Stimulated activated CD4-positive, alpha-beta T cell treated with anti-CD3 and anti-CD28 coated beads, Interleukin-2, amount 100 ng/mL, for 4 hours (primary cell): ENCODE data around the gene TP53AIP1.
A peak's percentile ranks its signal among the peaks of the same experiment; 100 is the strongest.

Experiments used
- DNase-seq: peaks from one replicate; pipeline ENCODE4 v3.0.0-alpha.2; 2020; ENCODE audit warnings: low read depth

Gene TP53AIP1

DNA sequence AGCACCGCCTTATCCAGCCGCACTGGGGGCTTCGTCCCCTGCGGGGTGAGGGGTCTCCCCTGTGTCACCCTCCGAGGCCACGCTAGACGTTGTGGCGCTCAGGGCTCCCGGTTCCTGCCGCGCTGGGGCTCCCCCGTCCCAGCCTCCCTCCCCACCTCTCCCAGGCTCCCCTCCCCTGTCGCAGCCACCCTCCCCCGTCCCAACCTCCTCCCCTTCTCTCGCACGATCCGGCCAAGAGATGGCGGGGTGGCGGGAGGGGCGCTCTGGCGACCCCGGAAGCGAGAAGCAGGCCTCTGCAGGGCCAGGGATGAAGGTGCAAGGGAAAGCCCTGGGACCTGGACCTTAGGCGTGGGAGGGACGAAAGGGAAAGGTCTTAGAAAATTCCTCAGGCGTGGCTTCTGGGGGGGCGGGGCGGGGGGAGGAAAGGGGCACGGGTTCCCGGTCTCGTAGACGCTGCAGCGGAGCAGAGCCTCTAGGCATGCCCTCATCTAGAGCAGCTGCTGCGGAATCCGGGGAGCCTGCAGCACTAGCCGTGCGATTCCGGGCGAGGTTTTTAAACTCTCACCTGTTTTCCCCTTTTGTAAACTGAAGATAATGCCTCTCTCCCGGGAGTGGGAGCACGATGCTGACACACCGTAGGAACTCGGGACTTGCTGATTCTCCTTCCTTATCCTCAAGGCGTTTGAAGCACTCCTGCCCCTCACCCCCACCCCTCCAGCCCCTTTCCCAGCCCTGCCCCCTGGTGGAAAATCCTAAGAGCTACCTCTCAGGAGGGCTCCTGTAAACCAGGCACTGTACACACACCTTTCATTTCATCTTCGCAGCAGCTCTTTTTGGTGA lies 37.1 kb downstream of the TP53AIP1 start:
- peak; percentile 16 for DNase-seq

DNA sequence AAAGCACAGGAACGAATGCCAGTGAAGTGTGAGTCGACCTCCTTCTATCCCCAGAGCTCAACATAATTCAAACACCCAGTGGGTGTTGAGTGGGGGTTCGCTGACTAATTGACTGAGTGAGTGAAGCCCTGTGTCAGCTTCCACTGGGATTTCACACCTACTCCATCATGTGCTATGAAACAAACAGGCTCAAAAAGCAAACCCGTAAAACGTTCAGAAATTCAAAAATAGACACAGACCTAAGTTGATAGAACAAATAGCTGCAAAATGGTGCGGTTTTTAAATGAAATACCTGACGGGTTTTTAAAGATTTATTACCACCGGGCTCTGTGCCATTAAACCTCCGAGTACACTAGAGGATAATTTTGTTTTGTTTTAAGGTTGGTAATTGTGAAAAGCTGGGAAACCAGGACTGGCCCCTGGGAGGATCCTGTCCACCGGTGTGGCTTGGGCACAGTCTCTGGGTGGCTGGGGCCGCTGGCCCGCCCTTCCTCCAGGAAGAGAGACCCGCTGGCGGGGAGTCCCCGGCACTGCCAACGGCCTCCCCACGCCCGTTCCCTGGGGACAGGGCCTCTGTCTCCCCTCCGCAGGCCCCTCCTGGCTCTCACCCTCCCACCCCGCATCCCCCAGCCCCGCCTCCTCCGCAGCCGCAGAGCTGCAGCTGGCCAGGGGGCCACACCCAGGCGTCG lies 37.9 kb downstream of the TP53AIP1 start:
- no peak for DNase-seq

DNA sequence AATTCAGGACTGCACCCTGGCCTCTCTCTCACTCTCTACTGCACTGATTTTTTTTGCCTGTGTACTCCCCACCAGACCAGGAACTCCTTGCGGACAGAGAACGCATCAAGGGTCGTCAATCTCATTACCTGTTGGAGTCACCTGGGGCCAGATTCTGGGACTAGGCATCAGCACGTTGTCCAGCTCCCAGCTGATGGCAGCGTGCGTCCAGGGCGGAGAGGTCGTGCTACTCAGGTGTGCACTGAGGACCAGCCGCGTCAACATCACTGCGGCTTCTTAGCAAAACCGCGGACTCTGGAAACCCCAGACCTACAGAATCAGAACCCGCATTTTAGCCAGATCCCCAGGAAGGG lies 38.4 kb downstream of the TP53AIP1 start:
- no peak for DNase-seq

DNA sequence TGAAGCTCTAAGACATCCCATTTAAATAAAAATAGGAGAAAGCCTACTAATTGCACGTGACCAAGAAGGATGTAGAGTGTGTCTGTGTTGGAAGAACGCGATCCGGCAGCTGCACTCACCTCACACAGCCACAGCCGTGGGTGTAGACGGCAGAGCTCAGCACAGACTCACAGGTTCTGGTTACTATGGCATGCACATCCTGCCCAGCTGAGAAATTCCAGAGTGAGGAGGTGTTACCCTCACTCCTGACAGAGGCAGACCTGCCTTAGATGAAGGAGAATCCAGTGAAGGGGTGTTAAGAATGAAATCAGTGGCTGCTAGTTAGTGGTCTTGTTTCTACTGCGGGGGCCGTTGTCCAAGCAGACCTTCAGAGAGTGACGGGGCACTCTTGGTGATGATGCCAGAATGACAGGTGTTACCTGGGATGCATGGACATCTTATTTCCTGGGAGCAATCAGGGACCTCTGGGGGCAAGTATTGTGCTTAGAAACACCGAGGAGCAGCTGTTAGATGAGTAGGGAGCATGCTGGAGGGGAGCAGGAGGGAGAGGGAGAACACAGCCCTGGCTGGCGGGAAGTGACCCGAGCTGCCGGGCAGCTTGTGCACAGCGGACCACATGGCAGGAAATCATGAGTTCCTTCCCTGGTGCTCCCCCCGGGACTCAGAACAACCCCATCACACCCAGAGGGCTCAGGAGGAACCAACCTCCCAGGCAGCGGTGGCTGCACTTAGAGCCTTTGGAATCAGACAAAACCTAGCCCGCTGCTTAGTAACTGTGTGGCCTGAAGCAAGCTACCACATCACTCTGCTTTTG lies 39.2 kb downstream of the TP53AIP1 start:
- no peak for DNase-seq

DNA sequence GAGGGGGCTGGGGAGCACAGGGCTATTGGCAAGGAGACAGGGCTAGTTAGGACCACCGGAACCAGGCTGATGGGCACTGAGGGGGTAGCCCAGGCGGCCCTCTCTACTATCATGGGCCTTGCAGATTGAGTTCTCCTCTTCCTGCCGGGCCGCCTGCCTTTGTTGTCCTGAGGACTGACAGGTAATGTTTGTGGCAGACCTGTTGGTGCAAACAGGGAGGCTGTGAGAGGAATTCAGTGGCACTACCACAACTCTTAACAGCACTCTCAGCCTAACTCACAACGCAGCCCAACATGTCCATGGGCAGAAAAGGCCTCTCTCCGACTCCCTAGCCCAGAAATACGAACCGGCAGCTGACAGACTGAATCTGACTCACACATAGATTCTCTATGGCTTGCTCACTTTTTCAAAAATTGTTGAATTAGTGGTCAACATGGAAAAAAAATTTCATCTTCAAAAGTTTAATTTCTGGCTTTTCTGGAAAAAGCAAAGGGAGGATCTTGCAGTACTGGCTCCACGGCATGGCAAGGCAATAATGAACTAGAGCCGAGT lies 40.1 kb downstream of the TP53AIP1 start:
- DNase-seq, result no peak

DNA sequence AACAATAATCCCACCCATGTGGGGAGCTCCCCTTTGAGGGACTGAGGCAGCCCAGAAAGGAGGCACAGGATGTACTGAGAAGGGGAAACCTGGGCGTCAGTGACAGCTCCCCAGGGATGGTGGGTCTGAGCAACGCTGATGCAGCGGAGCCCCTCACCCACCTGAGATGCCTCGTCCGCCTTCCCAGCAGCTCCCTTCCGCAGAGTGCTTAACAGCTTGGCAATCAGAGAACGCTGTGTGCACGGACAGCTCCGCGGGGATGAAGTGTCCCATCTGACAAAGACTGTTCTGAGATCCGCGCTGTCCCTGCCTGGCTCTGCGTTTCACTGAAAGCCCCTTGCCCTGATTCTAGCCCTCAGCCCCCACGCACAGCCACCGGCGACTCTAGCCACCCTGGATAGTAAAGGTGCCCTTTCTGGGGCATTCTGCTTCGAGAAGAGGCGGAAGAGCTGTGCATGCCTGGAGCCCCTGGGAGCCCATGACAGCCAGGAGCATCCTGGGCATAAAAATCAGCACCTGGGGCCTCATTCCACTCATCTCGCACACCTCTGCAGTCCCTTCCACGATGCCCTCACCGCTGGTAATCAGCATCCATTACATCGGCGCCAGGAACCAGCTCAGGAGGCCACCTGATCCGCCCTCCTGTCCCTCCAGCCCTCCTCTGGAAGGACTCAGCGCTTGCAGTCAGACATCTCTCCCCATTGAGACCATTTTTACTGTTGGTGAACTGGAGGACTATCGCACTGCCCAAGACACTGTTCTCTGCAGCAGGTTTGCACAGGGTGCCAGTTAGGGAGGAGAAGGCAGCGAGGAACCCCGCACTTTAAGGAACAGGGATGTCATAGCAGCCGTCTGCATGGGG lies 40.8 kb downstream of the TP53AIP1 start:
- no peak for DNase-seq

DNA sequence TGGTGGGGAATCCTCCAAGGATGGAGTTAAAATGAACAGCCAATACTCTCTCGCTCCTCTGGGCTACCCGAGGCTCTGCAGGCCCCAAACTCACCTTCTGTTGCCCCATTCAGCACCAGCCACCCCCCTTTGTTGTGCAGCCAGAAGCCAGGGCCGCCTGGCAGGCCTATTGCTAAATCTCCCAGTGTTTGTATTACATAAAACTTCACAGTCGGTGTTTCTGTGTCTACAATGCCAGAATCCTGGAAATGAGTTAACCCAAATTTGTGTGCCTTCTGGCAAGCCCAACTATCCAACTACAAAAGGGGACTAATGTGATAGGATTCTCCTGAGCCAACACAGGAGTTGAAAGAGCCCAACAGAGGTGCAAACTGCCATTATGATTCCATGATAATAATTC lies 42.2 kb downstream of the TP53AIP1 start:
- no peak for DNase-seq

DNA sequence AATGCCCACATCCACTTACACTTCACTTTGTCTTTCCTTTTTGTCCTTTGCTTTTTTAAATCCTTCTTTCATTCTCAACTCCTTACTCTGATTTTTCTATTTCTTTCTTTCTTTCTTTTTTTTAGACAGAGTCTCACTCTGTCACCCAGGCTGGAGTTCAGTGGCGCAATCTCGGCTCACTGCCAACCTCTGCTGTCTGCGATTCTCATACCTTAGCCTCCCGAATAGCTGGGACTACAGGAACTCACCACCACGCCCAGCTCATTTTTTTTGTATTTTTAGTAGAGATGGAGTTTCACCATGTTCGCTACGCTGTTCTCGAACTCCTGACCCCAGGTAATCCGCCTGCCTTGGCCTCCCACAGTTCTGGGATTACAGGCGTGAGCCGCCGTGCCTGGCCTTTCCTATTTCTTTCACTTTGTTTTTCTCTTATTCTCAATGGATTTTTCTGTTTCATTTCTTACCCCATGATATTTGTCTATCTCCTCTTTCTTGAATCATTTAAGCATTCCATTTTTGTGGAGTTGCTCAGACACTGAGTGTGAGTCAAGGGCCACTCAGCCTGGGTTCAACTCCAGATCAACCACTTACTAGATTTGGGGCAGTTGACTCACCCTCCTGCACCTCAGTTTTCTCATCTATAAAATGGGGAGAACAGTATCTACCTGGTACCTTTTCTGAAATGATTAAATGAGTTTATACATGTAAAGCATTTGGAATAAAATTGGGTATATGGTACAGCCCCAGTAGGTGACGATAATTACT lies 43.9 kb downstream of the TP53AIP1 start:
- no peak for DNase-seq

DNA sequence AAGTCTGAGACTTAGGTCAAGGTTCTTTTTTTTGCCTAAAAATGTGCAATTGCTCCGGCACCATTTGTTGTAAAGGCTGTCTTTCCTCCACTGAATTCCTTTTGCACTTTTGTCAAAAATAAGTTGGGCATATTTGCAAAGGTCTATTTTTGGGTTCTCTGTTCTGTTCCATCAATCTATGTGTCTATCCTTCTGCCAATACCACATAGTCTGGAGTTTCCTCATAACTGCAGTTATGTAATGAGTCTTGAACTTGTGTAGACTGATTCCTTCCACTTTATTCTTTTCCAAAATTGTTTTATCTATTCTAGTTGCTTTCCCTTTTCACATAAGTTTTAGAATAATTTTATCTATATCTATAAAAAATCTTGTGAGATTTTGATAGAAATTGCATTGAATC lies 44.8 kb downstream of the TP53AIP1 start:
- DNase-seq, result no peak

DNA sequence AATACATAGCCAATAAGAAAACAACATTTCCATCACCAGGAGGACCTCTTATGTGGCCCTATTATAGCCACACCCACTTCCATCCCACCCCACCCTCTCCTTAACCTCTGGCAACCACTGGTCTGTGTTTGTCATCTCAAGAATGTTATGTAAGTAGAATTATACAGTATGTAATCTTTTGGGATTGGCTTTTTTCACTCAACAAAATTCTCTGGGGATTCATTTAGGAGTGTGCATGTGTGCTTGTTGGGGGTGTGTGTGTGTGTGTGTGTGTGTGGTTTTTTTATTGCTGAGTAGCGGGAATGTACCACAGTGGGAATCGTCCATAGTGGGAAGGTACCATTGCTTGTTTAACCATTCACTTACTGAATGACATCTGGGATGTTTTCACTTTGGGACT lies 46.3 kb downstream of the TP53AIP1 start:
- DNase-seq, result no peak

DNA sequence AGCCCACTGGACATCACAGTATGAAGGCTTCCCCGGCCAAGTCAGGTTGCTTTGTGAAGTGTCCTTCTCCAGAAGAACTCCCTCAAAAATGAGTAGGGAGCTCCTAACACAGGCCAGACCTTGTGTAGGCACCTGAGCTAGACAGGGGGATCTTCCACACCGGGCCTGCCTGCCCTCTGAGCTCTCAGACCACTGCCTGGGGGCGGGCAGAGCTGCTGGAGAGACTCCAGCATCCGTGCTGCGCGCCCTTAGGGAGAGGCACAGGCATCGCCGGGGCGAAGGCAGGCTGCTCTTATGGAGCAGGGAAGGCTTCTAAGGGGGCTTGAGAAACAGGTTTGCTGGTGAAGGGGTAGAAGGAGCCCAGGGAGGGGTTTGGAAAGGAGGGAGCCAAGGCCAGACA lies 47.1 kb downstream of the TP53AIP1 start:
- DNase-seq, result no peak

DNA sequence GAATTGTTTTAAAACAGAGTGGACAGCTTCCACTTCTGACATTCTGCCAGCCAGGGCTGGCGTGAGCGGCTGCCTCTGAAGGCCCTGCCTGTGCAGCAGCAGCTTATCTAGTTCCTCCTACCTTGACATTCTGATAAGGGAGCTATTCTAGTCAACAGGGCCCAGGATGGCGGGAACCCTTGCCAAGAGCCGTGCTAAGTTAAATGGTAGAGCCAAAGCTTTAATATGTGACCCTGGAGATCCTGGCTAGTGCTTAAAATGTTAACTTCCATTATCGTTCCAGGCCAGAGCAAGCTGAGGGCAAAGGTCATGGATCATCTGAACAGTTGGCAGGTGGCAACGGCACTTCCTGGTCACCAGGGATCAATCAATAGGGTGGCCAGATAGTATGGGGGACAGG lies 48.0 kb downstream of the TP53AIP1 start:
- DNase-seq, result no peak

DNA sequence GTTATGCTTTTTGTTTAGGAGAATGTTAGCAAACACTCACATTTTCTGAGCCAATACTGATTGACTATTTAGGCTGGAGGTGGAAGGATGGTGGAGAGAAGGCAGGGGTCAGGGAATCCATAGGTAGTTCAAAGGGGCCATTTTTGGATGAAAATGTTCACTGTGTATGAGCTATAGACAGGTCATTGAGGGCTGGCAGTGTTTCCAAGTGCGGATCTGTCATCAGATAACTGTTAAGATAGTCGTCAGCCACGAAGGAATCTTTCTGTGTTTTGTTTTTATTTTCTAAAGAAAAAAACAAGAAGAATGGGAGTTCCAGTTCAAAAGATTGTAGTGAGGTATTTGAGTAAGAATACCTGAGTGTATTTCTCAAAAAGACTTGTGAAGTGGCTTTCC lies 48.4 kb downstream of the TP53AIP1 start:
- no peak for DNase-seq

DNA sequence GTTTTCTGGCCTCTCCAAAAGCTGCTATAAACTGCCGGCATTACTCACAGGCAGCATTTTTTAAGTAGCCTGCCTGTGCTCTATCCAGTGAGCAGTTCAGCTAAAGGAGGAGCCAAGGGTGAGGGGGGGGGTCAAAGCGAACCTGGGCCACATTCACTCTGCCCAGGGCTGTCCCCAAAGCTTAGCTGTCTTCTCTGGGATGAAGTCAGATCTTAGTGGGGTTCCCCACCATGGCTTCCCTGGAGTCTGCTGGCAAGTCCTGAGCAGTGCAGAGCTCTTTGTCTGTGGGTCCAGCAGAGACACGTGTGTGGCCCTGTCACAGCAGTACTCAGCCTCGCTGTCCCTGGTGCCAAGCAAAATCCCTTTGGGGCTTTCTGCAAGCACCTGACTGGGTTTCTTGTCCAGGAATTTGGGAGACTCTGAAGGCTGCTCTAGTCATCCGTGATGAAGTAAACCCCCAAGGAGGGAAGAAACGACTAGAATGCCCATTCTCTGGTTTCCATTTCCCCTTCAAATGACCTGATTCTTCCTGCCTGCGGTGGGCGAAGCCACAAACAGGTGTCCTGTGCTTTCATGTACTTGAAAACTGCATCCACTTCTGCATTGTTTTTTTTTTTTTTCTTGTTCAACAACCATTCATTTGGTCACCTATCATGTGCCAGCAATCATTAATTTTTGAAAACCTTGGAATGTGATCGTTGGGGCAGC lies 48.9 kb downstream of the TP53AIP1 start:
- no peak for DNase-seq

DNA sequence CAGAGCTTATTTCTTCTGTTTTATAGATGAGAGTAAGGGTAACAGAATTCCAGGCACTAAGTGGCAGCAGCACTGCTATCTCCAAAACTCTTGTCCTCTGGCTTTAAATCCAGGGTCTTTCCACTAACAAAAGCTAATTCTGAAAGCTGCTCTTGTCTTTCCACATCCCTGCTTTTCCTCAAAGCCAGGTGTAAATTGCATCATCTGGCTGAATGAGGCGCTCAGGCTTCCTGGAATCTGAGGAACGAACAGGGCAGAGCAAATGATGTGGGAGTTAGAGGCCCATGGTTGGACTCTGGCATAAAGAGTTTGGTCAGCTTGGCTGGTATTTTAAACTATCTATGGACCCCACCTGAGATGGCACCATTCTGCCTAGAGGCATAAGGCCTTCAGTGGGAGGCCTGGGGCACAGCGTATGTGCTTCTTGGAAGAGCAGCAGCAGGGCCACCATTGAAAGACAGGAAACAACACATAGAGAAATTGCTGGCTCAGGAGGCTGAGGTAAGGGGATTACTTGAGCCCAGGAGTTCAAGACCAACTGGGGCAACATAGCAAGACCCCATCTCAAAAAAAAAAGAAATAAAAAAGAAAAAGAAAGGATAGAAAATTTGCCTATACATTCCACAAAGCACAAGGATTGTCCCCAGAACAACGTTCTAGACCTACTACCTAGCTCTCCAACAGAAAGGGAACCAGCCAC lies 49.7 kb downstream of the TP53AIP1 start:
- DNase-seq, result no peak

DNA sequence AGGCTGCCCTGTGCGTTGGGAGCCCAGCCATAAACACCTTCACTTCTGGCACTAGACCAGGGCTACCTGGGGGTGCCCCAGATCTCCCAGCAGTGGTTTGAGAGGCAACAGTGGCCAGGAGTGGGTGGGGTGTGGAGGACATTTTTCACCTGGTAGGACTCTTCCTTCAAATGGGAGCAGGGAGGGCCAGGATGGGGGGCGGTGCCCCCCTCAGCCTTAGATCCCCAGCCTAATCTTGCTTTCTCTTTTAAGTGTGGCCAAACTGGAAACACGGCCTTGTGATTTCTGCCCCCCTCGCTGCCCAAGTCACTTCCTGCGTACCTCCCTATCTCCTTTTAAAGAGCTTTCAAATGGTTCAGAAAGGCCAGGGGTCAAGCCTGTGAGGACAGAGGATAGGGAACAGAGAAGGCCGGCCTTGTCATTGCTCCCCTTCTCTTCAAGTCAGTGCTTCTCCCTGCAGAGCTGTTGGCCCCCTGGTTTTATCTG lies 50.7 kb downstream of the TP53AIP1 start:
- DNase-seq, result no peak

DNA sequence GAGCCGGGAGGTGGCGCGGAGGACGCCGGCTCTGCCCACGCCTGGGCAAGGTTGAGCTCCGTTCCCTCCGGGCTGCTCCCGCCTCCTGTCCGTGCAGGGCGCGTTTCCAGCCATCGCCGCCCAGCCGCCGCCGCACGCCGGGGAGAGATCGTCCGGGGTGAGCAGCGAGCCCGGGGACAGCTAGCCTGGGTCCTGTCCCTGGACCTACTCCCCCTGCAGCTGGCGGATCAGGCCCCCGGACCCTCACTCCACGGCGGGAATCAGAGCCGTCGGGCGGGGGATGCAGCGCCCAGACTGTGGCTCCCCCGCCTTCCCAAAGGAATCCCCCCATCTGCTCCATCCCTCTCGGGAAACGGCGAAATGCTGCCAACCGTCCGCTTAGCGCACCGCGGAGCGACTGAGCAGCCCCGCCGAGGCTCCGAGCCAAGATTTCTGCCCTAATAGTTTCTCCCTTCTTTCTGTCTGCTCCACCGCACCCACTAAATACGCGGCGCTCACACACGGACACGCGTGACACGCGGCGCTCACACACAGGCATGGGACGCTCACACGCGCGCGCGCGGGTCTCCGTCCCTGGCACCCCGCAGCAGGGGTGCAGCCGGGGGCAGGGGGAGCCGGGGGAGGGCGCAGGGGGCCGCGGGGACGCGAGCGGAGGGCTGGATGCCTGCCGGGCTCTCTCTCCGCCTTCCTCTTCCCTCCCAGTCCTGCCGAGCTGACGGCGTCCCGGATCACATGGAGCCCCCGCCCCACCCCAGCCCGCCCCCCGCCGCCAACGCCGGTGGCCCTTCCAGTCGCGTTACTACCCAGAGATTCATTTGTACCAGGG lies 51.9 kb downstream of the TP53AIP1 start, which contains the start of gene KCNJ5:
Gene KCNJ5, plus strand, starts transcription at position 814 of the 826 bp plus-strand sequence. CDS start 19,918 bp downstream, outside the sequence.
- DNase-seq, result no peak

DNA sequence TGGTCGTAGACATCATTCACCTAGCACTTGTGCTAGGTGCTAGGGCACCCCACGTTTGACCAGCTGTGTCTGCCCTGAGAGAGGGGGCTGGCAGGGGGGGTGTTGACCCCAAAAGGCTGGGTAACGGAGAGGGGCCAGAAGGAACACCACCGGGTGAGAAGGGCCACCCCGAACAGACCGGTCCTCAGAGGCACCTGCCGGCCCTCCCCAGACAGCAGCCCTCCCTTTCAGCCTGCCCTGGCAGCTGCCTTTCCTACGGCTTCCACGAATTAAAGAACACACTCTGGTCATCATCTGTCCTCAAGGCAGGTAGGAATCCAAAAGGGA lies 52.5 kb downstream of the TP53AIP1 start:
- DNase-seq, result no peak
